Measurements from ENCODE around the gene ELF5.

Gene ELF5

GRCh38 chr11:34501500-34501899 is 12.1 kb downstream of the ELF5 start:
- TF ChIP-seq, protein P1, sequence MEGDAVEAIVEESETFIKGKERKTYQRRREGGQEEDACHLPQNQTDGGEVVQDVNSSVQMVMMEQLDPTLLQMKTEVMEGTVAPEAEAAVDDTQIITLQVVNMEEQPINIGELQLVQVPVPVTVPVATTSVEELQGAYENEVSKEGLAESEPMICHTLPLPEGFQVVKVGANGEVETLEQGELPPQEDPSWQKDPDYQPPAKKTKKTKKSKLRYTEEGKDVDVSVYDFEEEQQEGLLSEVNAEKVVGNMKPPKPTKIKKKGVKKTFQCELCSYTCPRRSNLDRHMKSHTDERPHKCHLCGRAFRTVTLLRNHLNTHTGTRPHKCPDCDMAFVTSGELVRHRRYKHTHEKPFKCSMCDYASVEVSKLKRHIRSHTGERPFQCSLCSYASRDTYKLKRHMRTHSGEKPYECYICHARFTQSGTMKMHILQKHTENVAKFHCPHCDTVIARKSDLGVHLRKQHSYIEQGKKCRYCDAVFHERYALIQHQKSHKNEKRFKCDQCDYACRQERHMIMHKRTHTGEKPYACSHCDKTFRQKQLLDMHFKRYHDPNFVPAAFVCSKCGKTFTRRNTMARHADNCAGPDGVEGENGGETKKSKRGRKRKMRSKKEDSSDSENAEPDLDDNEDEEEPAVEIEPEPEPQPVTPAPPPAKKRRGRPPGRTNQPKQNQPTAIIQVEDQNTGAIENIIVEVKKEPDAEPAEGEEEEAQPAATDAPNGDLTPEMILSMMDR (IDR thresholded peaks at IDR 0.05), result no peak

DNA sequence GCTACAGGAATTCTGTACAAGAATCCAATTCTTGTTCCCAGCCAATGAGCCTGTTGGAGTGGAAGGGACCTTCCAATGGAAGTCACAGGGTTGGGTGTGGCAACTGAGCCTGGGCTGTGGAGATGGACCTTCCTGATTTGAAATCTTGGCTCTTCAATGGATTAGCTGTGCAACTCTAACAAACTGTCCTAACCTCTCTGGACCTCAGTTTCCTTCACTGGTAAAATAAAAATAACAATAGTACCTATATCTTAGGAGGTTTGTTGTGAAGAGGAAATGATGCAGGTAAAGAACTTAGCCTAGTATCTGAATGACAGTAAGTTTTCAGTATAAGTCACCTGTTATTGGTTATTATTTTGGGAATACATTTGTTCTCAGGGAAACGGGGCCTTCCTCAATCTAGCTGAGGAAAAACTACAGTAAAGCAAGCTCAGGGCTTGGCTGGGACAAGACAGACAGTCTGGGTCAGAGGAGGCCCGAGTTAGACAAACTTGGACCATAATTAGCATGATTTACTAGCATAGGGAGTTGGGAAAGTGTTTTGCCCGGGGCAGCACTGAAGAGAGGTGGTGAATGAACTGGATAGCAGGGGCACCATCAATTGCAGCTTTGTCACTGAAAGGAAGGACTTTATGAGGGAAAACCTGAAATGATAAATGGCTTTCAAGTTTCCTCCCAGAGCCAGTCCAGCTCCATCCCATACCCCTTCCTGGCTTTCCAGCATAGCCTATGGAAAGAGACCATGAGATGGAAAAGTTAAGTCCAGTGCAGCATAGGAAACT is 13.7 kb downstream of the ELF5 start:
- TF ChIP-seq, protein P1 (IDR thresholded peaks at IDR 0.05), result no peak

DNA sequence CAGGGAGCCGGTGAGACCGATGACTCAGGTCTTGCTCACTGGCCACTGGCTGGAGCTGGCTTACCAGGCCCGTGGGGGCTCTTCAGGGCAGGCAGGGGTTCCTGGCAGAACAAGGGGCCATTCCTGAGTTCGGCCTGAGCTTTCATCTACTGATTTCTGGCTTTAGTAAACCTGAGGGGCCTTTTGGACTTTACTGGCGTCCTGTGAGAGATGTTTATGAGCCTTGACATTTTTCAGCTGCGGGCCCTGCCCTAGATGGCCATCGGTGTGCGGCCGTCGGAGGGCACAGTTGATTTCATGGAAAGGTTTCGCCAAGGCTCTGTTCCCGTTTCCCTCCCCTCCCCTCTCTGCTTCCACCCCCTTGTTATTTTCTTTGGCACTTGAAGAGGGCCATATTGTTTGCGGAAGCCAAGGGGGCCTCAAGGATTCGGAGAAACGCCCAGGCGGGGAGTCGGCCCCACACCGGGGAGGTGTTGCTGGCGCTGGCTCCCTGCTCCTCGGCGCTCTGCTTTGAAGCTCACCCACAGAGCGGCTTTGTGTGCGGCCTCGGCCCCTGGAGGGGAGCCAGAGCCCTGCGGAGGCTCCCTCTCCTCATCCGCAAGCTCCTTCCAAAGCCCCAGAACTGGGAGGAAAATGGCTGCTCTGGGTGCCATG is 17.7 kb downstream of the ELF5 start:
- TF ChIP-seq, protein P1 (IDR thresholded peaks at IDR 0.05), result no peak

- TF ChIP-seq, protein P1 (IDR thresholded peaks at IDR 0.05), result no peak
Observed at GRCh38 chr11:34495239-34495723, 18.3 kb downstream of the ELF5 start.

- TF ChIP-seq, protein P1 (IDR thresholded peaks at IDR 0.05), result no peak
Observed at GRCh38 chr11:34493926-34494595, 19.5 kb downstream of the ELF5 start.

- TF ChIP-seq, protein P1 (IDR thresholded peaks at IDR 0.05), result no peak
Observed at GRCh38 chr11:34493468-34493867, 20.1 kb downstream of the ELF5 start.

GRCh38 chr11:34492806-34493414 is 20.7 kb downstream of the ELF5 start:
- TF ChIP-seq, protein P1 (IDR thresholded peaks at IDR 0.05), result peak; percentile 76

All from LNCAP (cell line).